Thoracic aorta (tissue), 2 donors: ENCODE measurements around the gene DNAAF1. TPM values are rescaled to one million over a fixed set of nuclear protein-coding genes. Genes with fewer than 3 reads are reported as not detected.

Source experiments
- ATAC-seq: fragments of 150-250 bp; one replicate; pipeline ENCODE4 v1.8.0; 2017; ENCODE audit warnings: low read depth; ENCODE audit not compliant: insufficient number of reproducible peaks, low FRiP score
- DNase-seq: peaks from one replicate; pipeline ENCODE4 v3.0.0-alpha.2; 2020; ENCODE audit warnings: low spot score
- H3K27ac ChIP-seq, 2 donors: fragments of 200-600 bp; sonication (generic); 1 replicate in 1 of 2; 2 replicates in 1 of 2; pipeline ENCODE4 v1.5.1; 2016; ENCODE audit warnings: mild to moderate bottlenecking in 2 of 2, moderate library complexity in 2 of 2
- H3K27me3 ChIP-seq: fragments of 200-600 bp; sonication (generic); replicated peaks from 2 replicates; pipeline ENCODE4 v1.6.0; 2016; ENCODE audit warnings: mild to moderate bottlenecking; ENCODE audit not compliant: insufficient read depth
- H3K36me3 ChIP-seq: fragments of 200-600 bp; sonication (generic); one replicate; pipeline ENCODE4 v1.5.1; 2016
- H3K4me1 ChIP-seq, 2 donors: fragments of 200-600 bp; sonication (generic); 1 replicate in 1 of 2; 2 replicates in 1 of 2; pipeline versions ENCODE4 v1.5.1 to v1.6.0; 2016; ENCODE audit warnings: low read depth in 2 of 2, mild to moderate bottlenecking in 1 of 2; ENCODE audit not compliant: control insufficient read depth in 1 of 2
- H3K4me3 ChIP-seq: fragments of 200-600 bp; sonication (generic); 2 replicates; pipeline ENCODE4 v1.5.1; 2016; ENCODE audit warnings: mild to moderate bottlenecking
- H3K9me3 ChIP-seq: fragments of 200-600 bp; sonication (generic); 2 replicates; pipeline ENCODE4 v1.5.1; 2016
- total RNA-seq, 2 donors: library from RNA; depleted of rRNA; stranded (reverse); fragments of >200 nt; gene quantifications; one replicate each; pipeline versions ENCODE4 v1.1.0 to v1.2.3, GENCODE V29; 2016
- TF ChIP-seq, protein P1 (sequence below): fragments of 200-600 bp; sonication (generic); IDR thresholded peaks from one replicate; pipeline ENCODE4 v1.5.1; 2019; ENCODE audit warnings: antibody characterized with exemption

Gene DNAAF1
- total RNA-seq, 2 donors from 2014 or later, result not detected

- no peak for DNase-seq
- H3K9me3 ChIP-seq, result no peaks in the 10 kb centered on the region
- H3K27ac ChIP-seq, result no peak overlapping the region
- no peaks in the 10 kb centered on the region for H3K4me1 ChIP-seq
- H3K4me3 ChIP-seq, result no peak overlapping the region
- H3K36me3 ChIP-seq, result no peaks in the 10 kb centered on the region
- TF ChIP-seq, protein P1, sequence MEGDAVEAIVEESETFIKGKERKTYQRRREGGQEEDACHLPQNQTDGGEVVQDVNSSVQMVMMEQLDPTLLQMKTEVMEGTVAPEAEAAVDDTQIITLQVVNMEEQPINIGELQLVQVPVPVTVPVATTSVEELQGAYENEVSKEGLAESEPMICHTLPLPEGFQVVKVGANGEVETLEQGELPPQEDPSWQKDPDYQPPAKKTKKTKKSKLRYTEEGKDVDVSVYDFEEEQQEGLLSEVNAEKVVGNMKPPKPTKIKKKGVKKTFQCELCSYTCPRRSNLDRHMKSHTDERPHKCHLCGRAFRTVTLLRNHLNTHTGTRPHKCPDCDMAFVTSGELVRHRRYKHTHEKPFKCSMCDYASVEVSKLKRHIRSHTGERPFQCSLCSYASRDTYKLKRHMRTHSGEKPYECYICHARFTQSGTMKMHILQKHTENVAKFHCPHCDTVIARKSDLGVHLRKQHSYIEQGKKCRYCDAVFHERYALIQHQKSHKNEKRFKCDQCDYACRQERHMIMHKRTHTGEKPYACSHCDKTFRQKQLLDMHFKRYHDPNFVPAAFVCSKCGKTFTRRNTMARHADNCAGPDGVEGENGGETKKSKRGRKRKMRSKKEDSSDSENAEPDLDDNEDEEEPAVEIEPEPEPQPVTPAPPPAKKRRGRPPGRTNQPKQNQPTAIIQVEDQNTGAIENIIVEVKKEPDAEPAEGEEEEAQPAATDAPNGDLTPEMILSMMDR, result no peak
- peaks cover 6% of the 10 kb centered on the region for H3K27me3 ChIP-seq
- ATAC-seq, result no peak
These were observed 10.1 kb downstream of the DNAAF1 start for GRCh38 chr16:84155226-84155625.

DNA sequence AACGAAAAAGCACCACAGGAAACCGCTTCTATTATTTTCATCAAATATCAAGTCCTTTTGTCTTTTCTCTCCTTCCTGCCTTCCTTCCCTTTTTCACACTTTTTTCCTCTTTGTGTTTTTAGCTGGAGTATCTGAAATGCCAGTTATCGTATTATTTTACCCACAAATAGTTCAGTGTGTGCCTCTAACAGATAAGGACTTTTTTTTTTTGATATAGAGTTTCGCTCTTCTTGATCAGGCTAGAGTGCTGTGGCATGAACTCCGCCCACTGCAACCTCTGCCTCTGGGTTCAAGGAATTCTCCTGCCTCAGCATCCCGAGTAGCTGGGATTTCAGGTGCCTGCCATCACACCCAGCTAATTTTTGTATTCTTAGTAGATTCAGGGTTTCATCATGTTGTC lies 10.7 kb downstream of the DNAAF1 start:
- TF ChIP-seq, protein P1, result no peak
- no peaks in the 10 kb centered on the region for H3K9me3 ChIP-seq

DNA sequence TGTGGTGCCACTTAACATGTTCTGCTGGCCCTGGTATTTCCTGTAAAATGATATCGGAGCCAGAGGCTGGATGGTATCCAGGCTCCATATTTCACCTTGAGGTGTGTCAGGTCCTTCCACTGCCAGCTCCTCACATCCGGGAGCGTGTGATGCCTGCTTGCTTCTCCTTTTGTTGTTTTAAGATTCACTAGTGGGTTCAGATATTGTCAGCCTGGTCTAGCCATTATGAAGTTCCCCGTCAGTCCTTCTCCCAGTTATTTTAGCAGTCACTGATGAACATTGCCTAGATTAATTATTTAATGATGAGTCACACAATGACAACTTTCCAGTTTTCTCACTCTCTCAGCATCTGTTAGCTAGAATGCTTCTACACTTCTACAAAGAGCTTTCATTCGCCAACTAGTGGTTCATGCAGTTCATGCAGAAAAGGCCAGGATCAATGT lies 11.3 kb downstream of the DNAAF1 start:
- TF ChIP-seq, protein P1, result no peak
- no peaks in the 10 kb centered on the region for H3K4me1 ChIP-seq
- no peak overlapping the region for H3K4me3 ChIP-seq
- no peaks in the 10 kb centered on the region for H3K36me3 ChIP-seq
- DNase-seq (no peak), ATAC-seq (no peak)
- H3K27ac ChIP-seq, result no peak overlapping the region
- no peaks in the 10 kb centered on the region for H3K9me3 ChIP-seq
- peaks cover 6% of the 10 kb centered on the region for H3K27me3 ChIP-seq

More for the DNA sequence above, 10.7 kb downstream of the DNAAF1 start:
- DNase-seq, result no peak
- no peak for ATAC-seq
- Histone ChIP-seq H3K27me3 (peaks cover 6% of the 10 kb centered on the region), H3K4me3 (no peak overlapping the region), H3K4me1 (no peaks in the 10 kb centered on the region), H3K27ac (no peak overlapping the region), H3K36me3 (no peaks in the 10 kb centered on the region)

DNA sequence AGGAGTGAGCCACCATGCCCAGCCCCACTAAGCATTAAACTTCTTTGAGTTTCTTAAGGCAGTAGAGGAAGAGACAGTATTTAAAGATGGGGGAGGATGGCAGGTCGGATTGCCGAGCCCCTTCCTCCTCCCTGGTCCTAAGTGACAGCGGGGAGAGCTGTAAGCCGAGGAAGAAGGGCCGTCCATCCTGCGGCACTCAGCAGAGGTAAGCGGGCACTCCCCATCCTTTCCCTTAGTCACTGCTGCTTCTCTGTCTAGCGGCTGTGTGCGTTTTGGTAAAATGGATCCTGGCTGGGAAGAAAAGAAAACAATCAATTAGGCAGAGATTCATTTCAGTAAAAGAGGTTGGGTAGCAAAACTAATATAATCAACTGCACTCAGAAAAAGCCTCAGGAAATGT lies 13.9 kb downstream of the DNAAF1 start:
- H3K27ac ChIP-seq, result no peak overlapping the region
- TF ChIP-seq, protein P1, result no peak
- no peaks in the 10 kb centered on the region for H3K36me3 ChIP-seq
- H3K4me3 ChIP-seq, result no peak overlapping the region
- peaks cover 6% of the 10 kb centered on the region for H3K27me3 ChIP-seq
- ATAC-seq (no peak), DNase-seq (no peak)
- no peaks in the 10 kb centered on the region for H3K9me3 ChIP-seq
- H3K4me1 ChIP-seq, result no peaks in the 10 kb centered on the region

DNA sequence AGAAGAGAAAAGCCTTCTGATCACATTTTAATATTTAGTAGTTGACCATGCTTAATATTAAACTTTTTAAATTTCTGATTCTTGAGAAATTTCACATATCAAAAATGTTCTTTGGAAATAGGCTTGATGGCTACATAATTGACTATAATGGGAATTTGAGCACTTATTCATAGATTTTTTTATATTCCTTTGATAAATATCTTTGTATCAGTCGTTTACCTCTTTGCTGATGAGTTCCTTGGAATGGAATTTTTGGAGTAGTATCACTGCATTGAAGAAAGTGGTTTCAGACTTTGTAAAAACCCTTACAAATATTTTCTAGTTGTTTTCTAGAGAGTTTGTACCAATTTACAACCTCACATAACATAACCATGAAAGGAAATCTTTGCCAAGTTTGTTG lies 14.7 kb downstream of the DNAAF1 start:
- H3K27ac ChIP-seq, result no peak overlapping the region
- no peaks in the 10 kb centered on the region for H3K4me1 ChIP-seq
- DNase-seq (no peak), ATAC-seq (no peak)
- H3K4me3 ChIP-seq, result no peak overlapping the region
- peaks cover 6% of the 10 kb centered on the region for H3K27me3 ChIP-seq
- H3K36me3 ChIP-seq, result no peaks in the 10 kb centered on the region
- TF ChIP-seq, protein P1, result no peak
- no peaks in the 10 kb centered on the region for H3K9me3 ChIP-seq
